GM19328 (cell line): ENCODE measurements around the gene UNC13C.

Source experiments
- ATAC-seq: cut with Tn5 transposase; IDR thresholded peaks from one replicate; pipeline ENCODE4 v1.9.1; 2021; ENCODE audit warnings: mild to moderate bottlenecking, moderate library complexity; ENCODE audit not compliant: unreplicated experiment

The UNC13C gene

GRCh38 chr15:54556231-54556630, 578.0 kb downstream of the UNC13C start:
- ATAC-seq: no peak

DNA sequence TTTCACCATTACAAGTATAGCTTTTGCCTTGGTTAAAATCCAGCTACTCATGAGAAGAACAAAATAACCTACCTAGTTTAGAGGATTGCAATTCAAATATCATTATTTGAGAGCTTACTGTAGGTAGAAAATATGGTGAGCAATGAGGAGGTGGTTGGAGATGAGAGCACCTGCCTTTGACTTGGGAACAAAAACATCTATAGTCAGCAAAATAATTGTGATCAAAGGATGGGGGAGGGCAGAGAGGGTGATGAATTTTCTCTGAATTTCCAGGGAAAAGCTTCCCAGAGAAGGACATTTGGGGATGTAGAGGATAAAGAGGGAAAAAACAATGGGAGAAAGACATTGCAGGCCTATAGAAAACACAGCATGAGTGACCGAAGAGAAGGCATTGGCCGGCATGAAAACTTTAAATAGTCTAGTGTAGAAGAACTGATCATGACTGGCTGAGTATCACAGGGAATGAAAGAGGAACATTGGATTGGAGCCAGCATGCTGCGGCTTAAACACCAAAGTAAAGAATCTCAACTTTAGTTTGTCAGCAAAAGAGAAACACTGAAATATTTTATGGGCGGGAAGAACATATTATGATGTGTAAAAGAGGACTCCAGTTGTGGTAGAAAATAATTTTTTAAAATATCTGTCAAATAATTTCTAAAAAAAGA, 581.3 kb downstream of the UNC13C start:
- no peak for ATAC-seq

DNA sequence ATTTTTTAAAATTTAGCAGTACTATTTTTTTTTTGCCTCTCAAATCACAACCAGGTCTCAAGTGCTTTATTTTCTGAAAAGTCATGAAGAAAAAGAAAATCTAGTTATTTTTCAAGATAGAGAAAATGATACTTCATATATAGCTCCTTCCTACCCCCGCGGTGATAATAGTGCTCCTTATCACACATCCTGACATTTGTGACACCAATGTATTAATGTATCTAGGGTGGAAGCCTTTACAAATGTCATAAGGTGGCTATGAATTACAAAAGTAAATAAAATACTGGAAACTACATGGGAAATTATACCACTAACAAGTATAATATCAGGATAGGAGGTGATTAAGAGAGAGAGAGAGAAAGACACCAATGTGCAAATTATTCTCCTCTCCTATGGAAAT, 582.2 kb downstream of the UNC13C start:
- ATAC-seq: no peak

DNA sequence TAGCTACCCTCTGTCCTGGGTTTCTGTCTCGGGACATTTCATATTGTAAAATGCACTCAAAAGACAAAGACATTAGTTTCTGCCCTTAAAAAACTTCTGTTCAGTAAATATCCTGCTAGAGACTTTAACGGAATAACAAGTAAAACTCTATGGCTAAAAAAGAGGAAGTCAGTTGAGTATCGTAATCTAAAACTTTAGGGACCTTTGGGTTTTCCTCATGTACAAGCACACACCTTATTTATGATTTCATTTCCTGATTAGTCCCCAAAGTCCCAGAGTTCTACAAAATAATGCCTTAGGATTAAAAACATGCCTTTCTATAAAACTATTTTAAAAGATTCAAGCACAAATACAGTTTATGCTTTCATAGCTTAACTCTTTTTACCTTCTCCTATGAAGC, 585.9 kb downstream of the UNC13C start:
- ATAC-seq: no peak

DNA sequence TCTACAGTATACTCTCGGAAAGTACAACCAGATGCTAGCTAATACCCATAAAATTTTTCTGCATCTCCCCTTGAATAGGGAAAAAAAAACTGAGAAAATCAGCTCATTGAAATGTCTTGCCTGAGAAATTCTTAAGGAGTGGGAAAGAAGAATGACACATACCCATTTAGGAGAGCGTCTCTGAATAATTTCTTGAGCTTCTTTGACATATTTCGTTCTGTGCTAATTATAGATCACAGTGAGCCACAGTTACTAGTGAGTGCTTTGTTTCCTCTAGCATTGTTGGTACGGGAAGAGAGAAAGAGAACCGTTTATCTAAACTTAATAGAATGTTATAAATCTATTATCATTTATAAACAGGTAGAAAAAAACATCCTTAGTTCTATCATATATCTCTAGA, 588.4 kb downstream of the UNC13C start:
- no peak for ATAC-seq

DNA sequence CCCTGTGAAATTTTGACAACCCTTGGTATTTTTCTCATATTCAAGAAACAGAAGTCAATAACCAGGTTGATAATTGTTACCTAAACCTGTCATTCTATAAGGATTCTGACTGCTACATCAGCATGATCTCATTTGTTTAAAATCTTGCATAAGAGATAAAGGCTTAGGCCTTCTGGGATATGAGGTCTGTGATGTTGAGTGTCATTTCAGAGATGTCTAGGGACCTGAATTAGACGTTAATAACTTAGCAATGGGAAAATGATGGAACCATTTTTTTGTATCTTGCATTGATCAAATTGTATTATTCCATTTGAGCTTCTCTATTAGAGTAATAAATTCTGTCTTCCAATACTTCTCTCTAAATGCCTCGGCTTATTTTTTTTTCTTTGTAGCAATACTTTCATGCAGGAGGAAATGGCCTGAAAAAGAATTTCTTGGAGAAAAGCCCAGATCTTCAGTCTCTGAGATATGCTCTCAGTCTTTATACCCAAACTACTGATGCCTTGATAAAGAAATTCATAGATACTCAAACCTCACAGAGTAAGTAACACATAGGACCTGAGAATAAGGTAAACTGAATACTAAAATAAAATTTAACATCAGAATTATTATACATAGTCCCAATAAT, 589.3 kb downstream of the UNC13C start:
- no peak for ATAC-seq

DNA sequence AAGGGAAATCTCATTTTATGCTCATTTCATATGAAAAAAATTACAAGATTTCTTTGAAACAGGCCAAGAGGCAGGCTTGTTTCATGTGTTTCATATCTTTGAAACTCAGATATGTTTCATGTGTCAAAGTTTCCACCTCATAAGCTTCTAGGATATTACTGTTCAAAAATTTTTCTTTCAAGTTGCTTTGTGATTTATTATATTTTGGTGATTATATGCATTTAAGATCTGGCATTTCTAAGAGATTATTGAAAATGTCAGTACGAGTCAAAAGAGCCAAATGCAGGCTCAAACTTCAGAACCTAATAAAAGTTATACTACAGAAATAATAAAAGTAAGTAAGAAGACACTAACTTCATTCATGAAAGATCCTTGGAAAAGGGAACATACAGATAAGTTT, 590.1 kb downstream of the UNC13C start:
- ATAC-seq: no peak

DNA sequence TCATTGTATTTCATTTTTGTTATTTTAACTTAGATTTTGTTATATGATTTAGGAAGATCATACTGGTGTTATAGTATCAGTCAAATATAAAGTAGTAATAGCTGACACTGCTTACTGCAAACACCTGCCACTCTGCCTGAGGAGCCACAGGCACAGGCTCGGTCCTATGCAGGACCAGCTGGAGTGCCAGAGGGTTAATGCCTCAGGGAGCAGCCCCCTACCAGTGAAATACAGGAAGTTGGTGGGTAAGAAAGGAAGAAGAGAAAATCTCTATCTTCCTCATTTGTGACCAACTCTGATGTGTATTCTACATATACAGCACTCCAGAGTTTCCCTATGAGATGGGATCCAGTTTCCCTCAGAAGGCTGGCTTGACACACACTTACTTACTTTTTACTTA, 593.3 kb downstream of the UNC13C start:
- no peak for ATAC-seq

DNA sequence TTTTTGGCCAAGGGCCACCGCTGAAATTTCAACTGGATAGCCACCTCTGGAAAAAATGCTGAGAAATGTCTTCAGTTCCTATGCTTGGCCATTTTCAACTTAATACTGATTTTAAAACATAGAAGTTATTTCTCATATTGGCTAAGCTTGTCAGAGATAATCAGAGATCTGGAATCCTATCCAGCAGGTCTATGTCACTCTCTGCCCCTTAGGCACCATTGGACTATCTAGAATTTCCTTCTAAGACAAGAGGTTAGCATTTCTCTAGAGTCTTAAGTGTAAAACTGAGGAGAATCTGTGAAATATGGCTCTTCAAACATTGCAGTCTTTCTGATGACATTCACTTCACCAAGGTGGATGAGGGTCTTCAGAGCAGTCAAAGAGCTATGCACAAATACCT, 597.3 kb downstream of the UNC13C start:
- ATAC-seq: no peak

DNA sequence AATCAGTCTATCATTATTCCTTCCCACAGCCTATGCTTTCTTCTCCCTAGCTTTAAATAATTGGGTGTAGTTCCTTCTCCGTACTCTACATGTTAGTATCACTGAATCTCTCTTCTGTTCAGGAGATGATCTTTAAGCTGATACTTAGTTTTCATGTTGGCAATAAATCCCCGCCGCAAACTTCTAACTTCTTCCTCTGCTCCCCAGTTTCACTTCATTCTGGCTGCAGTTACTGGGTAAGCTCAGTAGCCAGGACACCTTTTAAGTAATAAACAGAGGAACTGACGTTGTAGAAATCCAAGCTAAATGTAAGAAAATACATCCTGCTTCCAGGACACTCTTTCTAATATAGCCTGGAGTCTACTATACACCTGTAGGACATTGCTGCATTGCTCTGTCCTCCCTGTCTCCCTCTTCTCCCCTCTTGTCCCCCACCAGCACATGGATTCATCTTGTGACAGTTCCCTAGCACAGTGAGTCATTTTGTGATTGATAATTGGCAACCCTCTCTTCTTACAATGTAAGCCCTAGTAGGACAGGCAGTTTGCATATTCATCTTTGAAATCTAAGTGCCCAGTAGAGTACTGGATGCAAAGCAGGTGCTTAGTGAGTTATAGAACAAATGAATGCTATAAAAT, 598.2 kb downstream of the UNC13C start:
- no peak for ATAC-seq

- ATAC-seq: no peak
These were observed 599.4 kb downstream of the UNC13C start for GRCh38 chr15:54577476-54578250.

- no peak for ATAC-seq
These were observed 601.6 kb downstream of the UNC13C start for GRCh38 chr15:54579855-54580254.

DNA sequence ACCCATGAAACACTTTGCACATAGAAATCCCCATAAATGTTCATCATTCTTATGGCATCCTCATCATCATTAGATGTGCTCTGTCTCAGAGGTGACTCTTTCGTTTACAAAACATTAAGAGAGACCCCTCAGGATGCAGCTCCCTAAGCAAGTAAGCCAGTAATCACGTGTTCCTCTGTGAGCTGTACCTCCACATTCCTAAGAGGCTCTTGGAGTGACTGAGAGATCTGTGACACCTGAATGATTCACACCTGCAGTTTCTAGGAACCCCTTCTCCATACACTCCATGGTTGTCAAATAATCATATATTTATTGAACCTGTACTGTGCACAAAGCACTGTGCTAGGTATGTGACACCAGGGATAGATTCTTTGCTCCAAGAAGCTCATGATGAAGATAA, 602.4 kb downstream of the UNC13C start:
- no peak for ATAC-seq

DNA sequence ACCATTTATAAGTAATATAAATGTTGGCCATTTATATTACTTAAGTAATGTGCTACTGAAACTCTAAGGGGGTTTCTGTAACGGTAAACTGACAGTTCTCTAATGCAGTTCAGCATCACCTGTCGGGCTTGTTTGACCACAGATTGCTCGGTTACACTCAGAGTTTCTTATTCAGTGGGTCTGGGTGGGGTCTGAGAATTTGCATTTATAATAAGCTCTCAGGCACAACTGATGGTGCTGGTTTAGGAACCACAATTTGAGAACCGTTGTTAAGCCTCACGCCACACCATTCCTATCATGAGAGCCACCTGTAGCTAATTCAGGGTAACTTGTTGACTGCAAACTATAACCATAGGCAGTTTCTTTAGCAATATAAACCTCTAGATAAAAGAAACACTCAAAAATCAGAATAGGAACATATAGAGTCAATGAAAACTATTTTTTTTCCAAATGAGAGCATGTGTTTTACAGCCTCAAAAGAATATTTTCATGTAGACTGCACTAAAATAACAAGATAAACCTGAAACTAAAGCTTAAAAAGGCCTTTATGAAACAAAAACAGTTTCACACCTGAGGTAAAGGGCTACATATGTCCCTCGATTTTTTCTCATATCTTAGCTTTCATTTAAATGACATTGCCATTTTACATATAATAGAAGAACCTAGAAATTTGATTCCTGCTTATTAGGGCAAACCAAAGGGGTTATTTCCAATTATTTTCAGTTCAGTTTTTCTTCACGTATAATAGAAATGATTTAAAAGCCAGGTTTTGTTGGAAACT, 604.8 kb downstream of the UNC13C start:
- ATAC-seq: no peak

DNA sequence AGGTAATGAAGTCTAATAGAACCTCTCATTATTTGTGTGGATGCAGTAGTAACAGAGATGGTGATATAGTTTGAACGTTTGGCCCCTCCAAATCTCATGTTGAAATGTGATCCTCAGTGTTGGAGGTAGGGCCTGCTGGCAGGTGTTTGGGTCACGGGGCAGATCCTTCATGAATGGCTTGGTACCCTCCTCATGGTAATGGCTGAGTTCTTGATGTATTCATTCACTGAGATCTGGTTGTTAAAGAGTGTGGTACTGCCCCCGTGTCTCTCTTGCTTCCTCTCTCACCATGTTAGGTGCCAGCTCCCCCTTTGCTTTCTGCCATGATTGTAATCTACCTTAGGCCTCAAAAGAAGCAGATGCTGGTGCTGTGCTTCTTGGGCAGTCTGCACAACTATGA, 606.8 kb downstream of the UNC13C start:
- ATAC-seq: no peak

DNA sequence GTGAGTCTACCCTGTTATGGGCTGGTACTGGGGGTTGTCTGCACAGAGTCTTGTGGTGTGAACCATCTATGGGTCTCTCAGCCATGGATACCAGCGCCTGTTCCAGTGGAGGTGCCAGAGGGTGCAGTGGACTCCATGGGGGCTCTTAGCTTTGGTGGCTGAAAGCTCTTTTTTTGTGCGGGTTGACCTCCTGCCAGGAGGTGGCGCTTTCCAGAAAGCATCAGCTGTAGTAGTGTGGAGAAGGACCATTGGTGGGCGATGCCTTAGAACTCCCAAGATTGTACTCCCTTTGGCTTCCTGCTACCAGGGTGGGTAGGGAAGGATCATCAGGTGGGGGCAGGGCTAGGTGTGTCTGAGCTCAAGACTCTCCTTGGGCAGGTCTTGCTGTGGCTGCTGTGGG, 615.9 kb downstream of the UNC13C start:
- no peak for ATAC-seq

GRCh38 chr15:54599386-54599785, 621.1 kb downstream of the UNC13C start:
- no peak for ATAC-seq

DNA sequence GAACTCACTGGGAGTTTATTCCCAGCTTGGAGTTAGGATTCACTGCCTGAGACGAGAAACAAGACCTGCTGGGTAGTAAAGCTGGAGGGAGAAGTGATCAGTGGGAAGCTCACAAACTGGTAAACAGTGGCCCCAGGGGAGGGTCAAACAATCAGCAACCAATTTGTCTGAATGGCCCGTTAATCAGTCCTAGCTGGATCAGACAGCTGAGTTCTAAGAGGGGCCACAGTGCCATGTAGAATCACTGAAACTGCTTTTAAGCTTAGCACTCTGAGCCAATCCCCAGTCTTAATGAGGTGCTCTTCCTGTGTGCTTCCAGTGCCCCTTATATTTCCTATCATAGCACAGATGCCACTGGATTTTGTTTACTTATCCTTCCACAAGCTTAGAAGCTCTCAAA, 626.8 kb downstream of the UNC13C start:
- no peak for ATAC-seq

GRCh38 chr15:54605556-54605955, 627.3 kb downstream of the UNC13C start:
- no peak for ATAC-seq

GRCh38 chr15:54608876-54609835, 630.9 kb downstream of the UNC13C start:
- no peak for ATAC-seq
